Left lung (tissue), 10 donors: ENCODE measurements around the gene MOB3A. TPM values are rescaled to one million over a fixed set of nuclear protein-coding genes. Genes with fewer than 3 reads are reported as not detected.

Experiments used
- ATAC-seq: fragments of 200-7000 bp; cut with Tn5 transposase; one replicate; pipeline ENCODE4 v1.9.1; 2020; ENCODE audit warnings: moderate library complexity
- DNase-seq, 4 donors: peaks; one replicate each; pipeline ENCODE4 v3.0.0-alpha.2; 2013 to 2020
- H3K27ac ChIP-seq, 2 donors: fragments of 200-600 bp; sonication (generic) in 1 of 2; one replicate each; pipeline versions ENCODE4 v1.5.0 to v1.8.0; 2020 to 2021
- H3K27me3 ChIP-seq, 2 donors: fragments of 200-600 bp; sonication (generic) in 1 of 2; one replicate each; pipeline versions ENCODE4 v1.5.0 to v1.8.0; 2020 to 2021
- H3K36me3 ChIP-seq, 2 donors: fragments of 200-600 bp; sonication (generic) in 1 of 2; one replicate each; pipeline versions ENCODE4 v1.5.0 to v1.8.0; 2020 to 2021
- H3K4me1 ChIP-seq, 2 donors: fragments of 200-600 bp; one replicate each; pipeline ENCODE4 v1.8.0; 2021
- H3K4me3 ChIP-seq, 2 donors: fragments of 200-600 bp; sonication (generic) in 1 of 2; one replicate each; pipeline versions ENCODE4 v1.5.0 to v1.8.0; 2020 to 2021; ENCODE audit warnings: mild to moderate bottlenecking in 1 of 2
- H3K9me3 ChIP-seq, 2 donors: fragments of 200-600 bp; sonication (generic) in 1 of 2; one replicate each; pipeline versions ENCODE4 v1.5.0 to v1.8.0; 2020 to 2021
- CTCF ChIP-seq, 2 donors: fragments of 200-600 bp; sonication (generic) in 1 of 2; IDR thresholded peaks; one replicate each; pipeline versions ENCODE4 v1.5.0 to v1.8.0; 2021; ENCODE audit warnings: antibody characterized with exemption in 2 of 2
- intact Hi-C, 2 donors: fragments of 100-400 bp; cut with DNase I; formaldehyde crosslinking; loops; one replicate each; pipeline versions ENCODE4 v1.11.2 to v1.14.2; 2022
- polyA plus RNA-seq, 6 donors: library from polyadenylated mRNA; unstranded; fragments of 120-200 nt; gene quantifications; one replicate each; pipeline ENCODE4 v1.2.1, GENCODE V29; 2013; ENCODE audit not compliant: insufficient read length in 6 of 6
- total RNA-seq, 2 donors: library from RNA; stranded (reverse); fragmentation: NEBNext Ultra II Directional; extraction: Animal tissue kit (Norgen Biotek cat#: 25700); gene quantifications; one replicate each; pipeline ENCODE4 v1.2.1, GENCODE V29; 2021
- donor health status: DM: no; HTN: yes; CAD: no.
- donor health status: DM: no; HTN: no; CAD: no.

The MOB3A gene
- total and polyA plus RNA-seq, 8 donors: 20.6 to 105 (median 25.4) TPM

- no peak for ATAC-seq
- peaks cover 0 to 100% of the 10 kb centered on the region in 2 donors for H3K36me3 ChIP-seq
- no peak for TF ChIP-seq CTCF (IDR thresholded peaks at IDR 0.05)
Observed at GRCh38 chr19:2120821-2121220, 24.7 kb upstream of the MOB3A start.

GRCh38 chr19:2119921-2120785 lies 24.0 kb upstream of the MOB3A start:
- H3K36me3 ChIP-seq: peaks cover 0 to 100% of the 10 kb centered on the region in 2 donors
- no peaks in the 10 kb centered on the region for H3K27me3 ChIP-seq
- H3K4me1 ChIP-seq: no peaks in the 10 kb centered on the region
- DNase-seq (no peak), ATAC-seq (no peak)
- no peaks in the 10 kb centered on the region for H3K9me3 ChIP-seq
- H3K4me3 ChIP-seq: no peak overlapping the region
- no peak for TF ChIP-seq CTCF (IDR thresholded peaks at IDR 0.05)
- intact Hi-C loops: no loop called here
- no peak overlapping the region for H3K27ac ChIP-seq

More at GRCh38 chr19:2120821-2121220, 24.7 kb upstream of the MOB3A start:
- DNase-seq: no peak
- no peak overlapping the region for H3K4me3 ChIP-seq
- no peaks in the 10 kb centered on the region for H3K9me3 ChIP-seq
- H3K27ac ChIP-seq: no peak overlapping the region
- H3K27me3 ChIP-seq: no peaks in the 10 kb centered on the region
- intact Hi-C loops: no loop called here
- no peaks in the 10 kb centered on the region for H3K4me1 ChIP-seq

GRCh38 chr19:2118438-2118837 lies 22.3 kb upstream of the MOB3A start:
- Histone ChIP-seq H3K27me3 (no peaks in the 10 kb centered on the region), H3K4me1 (no peaks in the 10 kb centered on the region), H3K27ac (no peak overlapping the region), H3K4me3 (no peak overlapping the region), H3K9me3 (no peaks in the 10 kb centered on the region), H3K36me3 (peaks cover 0 to 100% of the 10 kb centered on the region in 2 donors)
- intact Hi-C loops: no loop called here
- DNase-seq (no peak), ATAC-seq (no peak)
- no peak for TF ChIP-seq CTCF (IDR thresholded peaks at IDR 0.05)

GRCh38 chr19:2117215-2117960 lies 21.3 kb upstream of the MOB3A start:
- H3K27ac ChIP-seq: no peak overlapping the region
- ATAC-seq: no peak
- H3K4me1 ChIP-seq: no peaks in the 10 kb centered on the region
- no peak overlapping the region for H3K4me3 ChIP-seq
- intact Hi-C loops: no loop called here
- H3K36me3 ChIP-seq: peaks cover 0 to 100% of the 10 kb centered on the region in 2 donors
- H3K9me3 ChIP-seq: no peaks in the 10 kb centered on the region
- DNase-seq: no peak
- TF ChIP-seq CTCF (IDR thresholded peaks at IDR 0.05): no peak
- H3K27me3 ChIP-seq: no peaks in the 10 kb centered on the region

GRCh38 chr19:2116507-2116906 lies 20.4 kb upstream of the MOB3A start:
- DNase-seq (no peak), ATAC-seq (no peak)
- H3K4me3 ChIP-seq: no peak overlapping the region
- no peaks in the 10 kb centered on the region for H3K27me3 ChIP-seq
- peaks cover 0 to 100% of the 10 kb centered on the region in 2 donors for H3K36me3 ChIP-seq
- no peak for TF ChIP-seq CTCF (IDR thresholded peaks at IDR 0.05)
- H3K9me3 ChIP-seq: no peaks in the 10 kb centered on the region
- no peaks in the 10 kb centered on the region for H3K4me1 ChIP-seq
- intact Hi-C loops: no loop called here
- H3K27ac ChIP-seq: no peak overlapping the region
